A549 (cell line): ENCODE data around the gene NETO2. TPM values are rescaled to one million over a fixed set of nuclear protein-coding genes. Genes with fewer than 3 reads are reported as not detected.

Experiments
- ATAC-seq, 2 experiments: fragments of 200-7000 bp in 1 of 2; fragments of >200 bp in 1 of 2; cut with Nextera tagmentation in 1 of 2; cut with Tn5 transposase in 1 of 2; 3 replicates each; pipeline versions ENCODE4 v1.8.0 to v1.9.1; 2018 to 2020; ENCODE audit warnings: mild to moderate bottlenecking in 1 of 2, moderate library complexity in 1 of 2
- CTCF ChIA-PET: fragments of 300-600 bp; sonication (Branson Sonifier 250); formaldehyde crosslinking; extraction: SDS; loops from one replicate; lab custom pipeline; 2021; ENCODE audit warnings: antibody characterized with exemption, inconsistent platforms; lab: Yijun Ruan, JAX
- POLR2A ChIA-PET: fragments of 350-600 bp; formaldehyde crosslinking; extraction: SDS; loops from one replicate; lab custom pipeline; 2021; ENCODE audit warnings: antibody characterized with exemption, inconsistent platforms; lab: Yijun Ruan, JAX
- DNase-seq, 2 experiments: peaks; one replicate each; pipeline versions ENCODE4 v3.0.0 to v3.0.0-alpha.2; 2011 to 2016; ENCODE audit warnings: low read depth in 1 of 2, low spot score in 1 of 2
- FAIRE-seq: peaks from 2 replicates; lab custom pipeline; 2011; peaks lifted over from hg19 to GRCh38; lab: Jason Lieb, UNC
- H3K27ac ChIP-seq, 2 experiments: fragments of >200 bp; sonication (Bioruptor Twin); formaldehyde crosslinking; 3 replicates each; pipeline ENCODE4 v1.5.1; 2016 to 2017
- H3K4me1 ChIP-seq: fragments of >200 bp; sonication (Bioruptor Twin); formaldehyde crosslinking; 3 replicates; pipeline ENCODE4 v1.6.1; 2016
- H3K4me2 ChIP-seq: fragments of >200 bp; sonication (Bioruptor Twin); formaldehyde crosslinking; 3 replicates; pipeline ENCODE4 v1.6.1; 2016
- H3K4me3 ChIP-seq: fragments of >200 bp; sonication (Bioruptor Twin); formaldehyde crosslinking; 3 replicates; pipeline ENCODE4 v1.5.1; 2016
- H3K9me3 ChIP-seq: fragments of >200 bp; sonication (Bioruptor Twin); formaldehyde crosslinking; 3 replicates; pipeline ENCODE4 v1.6.1; 2016
- BHLHE40 ChIP-seq: IDR thresholded peaks from 2 replicates; pipeline ENCODE4 v1.6.1; 2012; ENCODE audit warnings: low read depth, low read length, inconsistent platforms
- CBX2 ChIP-seq: fragments of 200-600 bp; sonication (generic); IDR thresholded peaks from 2 replicates; pipeline ENCODE4 v1.6.1; 2016; ENCODE audit warnings: low read depth, mild to moderate bottlenecking, borderline replicate concordance
- CEBPB ChIP-seq, 2 experiments: fragments of >200 bp in 1 of 2; sonication (Bioruptor Twin) in 1 of 2; formaldehyde crosslinking in 1 of 2; IDR thresholded peaks; 2 replicates each; pipeline ENCODE4 v1.6.1; 2012 to 2016
- CHD2 ChIP-seq: fragments of 150-350 bp; IDR thresholded peaks from 2 replicates; pipeline ENCODE4 v1.6.1; 2014; ENCODE audit warnings: low read length; ENCODE audit not compliant: partially characterized antibody
- CHD4 ChIP-seq: fragments of 200-600 bp; sonication (generic); IDR thresholded peaks from 2 replicates; pipeline ENCODE4 v1.6.1; 2016; ENCODE audit warnings: antibody characterized with exemption, mild to moderate bottlenecking, borderline replicate concordance
- EHF ChIP-seq: fragments of 250-450 bp; sonication (Bioruptor Pico); IDR thresholded peaks from 2 replicates; pipeline ENCODE4 v1.5.0; 2020; ENCODE audit warnings: mild to moderate bottlenecking
- EHMT2 ChIP-seq: fragments of 200-600 bp; sonication (generic); IDR thresholded peaks from 2 replicates; pipeline ENCODE4 v1.6.1; 2016; ENCODE audit warnings: antibody characterized with exemption, low read depth, mild to moderate bottlenecking, moderate library complexity
- FOXS1 ChIP-seq: fragments of 250-450 bp; sonication (Bioruptor Pico); IDR thresholded peaks from 2 replicates; pipeline ENCODE4 v1.5.0; 2020; ENCODE audit warnings: mild to moderate bottlenecking, moderate library complexity
- GATA3 ChIP-seq: IDR thresholded peaks from 2 replicates; pipeline ENCODE4 v1.6.1; 2012; ENCODE audit warnings: borderline replicate concordance
- HDAC2 ChIP-seq: fragments of 200-600 bp; sonication (generic); IDR thresholded peaks from 2 replicates; pipeline ENCODE4 v1.6.1; 2016
- HOXB13 ChIP-seq: fragments of 250-450 bp; sonication (Bioruptor Pico); IDR thresholded peaks from 2 replicates; pipeline ENCODE4 v1.5.0; 2020; ENCODE audit warnings: low read depth, mild to moderate bottlenecking, moderate library complexity
- KDM5A ChIP-seq: fragments of 200-600 bp; sonication (generic); IDR thresholded peaks from 2 replicates; pipeline ENCODE4 v1.6.1; 2016; ENCODE audit warnings: antibody characterized with exemption, mild to moderate bottlenecking
- MAZ ChIP-seq: fragments of 150-350 bp; IDR thresholded peaks from 2 replicates; pipeline ENCODE4 v1.6.1; 2014; ENCODE audit warnings: antibody characterized with exemption, low read depth, low read length, borderline replicate concordance
- NFE2L2 ChIP-seq: fragments of 150-350 bp; conservative IDR thresholded peaks from 2 replicates; pipeline ENCODE4 v1.6.1; 2014; ENCODE audit warnings: low read length
- NPAS2 ChIP-seq: fragments of 250-450 bp; sonication (Bioruptor Pico); IDR thresholded peaks from 2 replicates; pipeline ENCODE4 v1.8.0; 2022; ENCODE audit warnings: mild to moderate bottlenecking, moderate library complexity, borderline replicate concordance
- NR3C1 ChIP-seq: fragments of >200 bp; sonication (Bioruptor Twin); formaldehyde crosslinking; IDR thresholded peaks from 3 replicates; pipeline ENCODE4 v1.6.1; 2017
- POLR2A ChIP-seq: IDR thresholded peaks from 2 replicates; pipeline ENCODE4 v1.6.1; 2012; ENCODE audit warnings: mild to moderate bottlenecking, low read length
- POLR2AphosphoS2 ChIP-seq: conservative IDR thresholded peaks from 2 replicates; pipeline ENCODE4 v1.6.1; 2012; ENCODE audit warnings: low read length, improper control_type of control experiment, inconsistent platforms
- RARB ChIP-seq: fragments of 250-450 bp; sonication (Bioruptor Pico); IDR thresholded peaks from 2 replicates; pipeline ENCODE4 v1.8.0; 2021; ENCODE audit warnings: mild to moderate bottlenecking, moderate library complexity
- RNF2 ChIP-seq: fragments of 200-600 bp; sonication (generic); IDR thresholded peaks from 2 replicates; pipeline ENCODE4 v1.6.1; 2016; ENCODE audit warnings: low read depth, mild to moderate bottlenecking, antibody characterized with exemption, moderate library complexity, borderline replicate concordance
- TP53 ChIP-seq: fragments of 250-450 bp; sonication (Bioruptor Pico); IDR thresholded peaks from 2 replicates; pipeline ENCODE4 v1.5.0; 2021; ENCODE audit warnings: mild to moderate bottlenecking, moderate library complexity
- ZNF302 ChIP-seq: fragments of 250-450 bp; sonication (Bioruptor Pico); IDR thresholded peaks from 2 replicates; pipeline ENCODE4 v1.9.0; 2021; ENCODE audit warnings: inconsistent platforms, mild to moderate bottlenecking, moderate library complexity
- WGBS: methylation state at CpG from one replicate; pipeline ENCODE4 v1.1.6; 2017; ENCODE audit errors: missing lambda C conversion rate; 5-methylcytosine and 5-hydroxymethylcytosine counted together
- polyA plus RNA-seq, 4 experiments: library from polyadenylated mRNA; depleted of rRNA in 3 of 4; stranded (reverse); fragments of >200 nt; fragmentation: RNase III in 1 of 4; extraction: RNeasy Plus Mini Kit Qiagen cat#74134 plus additional on column Dnase treatment in 1 of 4; gene quantifications; 2 replicates in 3 of 4; 3 replicates in 1 of 4; pipeline ENCODE4 v1.2.3, GENCODE V29; 2011 to 2017
- TF ChIP-seq, protein P1 (sequence below): IDR thresholded peaks from 2 replicates; pipeline ENCODE4 v1.6.1; 2012; ENCODE audit warnings: low read depth, borderline replicate concordance
- TF ChIP-seq, protein P2 (sequence below): fragments of 450-650 bp; IDR thresholded peaks from 2 replicates; pipeline ENCODE4 v1.6.1; 2014; ENCODE audit warnings: antibody characterized with exemption
- TF ChIP-seq, protein P3 (sequence below): fragments of >200 bp; sonication (Bioruptor Twin); formaldehyde crosslinking; IDR thresholded peaks from 3 replicates; pipeline ENCODE4 v1.5.1; 2016
- TF ChIP-seq, protein P4 (sequence below): IDR thresholded peaks from 2 replicates; pipeline ENCODE4 v1.6.1; 2012
- TF ChIP-seq, protein P5 (sequence below): fragments of 250-450 bp; sonication (Bioruptor Pico); IDR thresholded peaks from 2 replicates; pipeline ENCODE4 v1.5.0; 2020; ENCODE audit warnings: low read depth, mild to moderate bottlenecking, moderate library complexity

NETO2 gene
- polyA plus RNA-seq, 2 of the 4 experiments (the other 2 are of a cell fraction) = 65.2 to 139 TPM

DNA sequence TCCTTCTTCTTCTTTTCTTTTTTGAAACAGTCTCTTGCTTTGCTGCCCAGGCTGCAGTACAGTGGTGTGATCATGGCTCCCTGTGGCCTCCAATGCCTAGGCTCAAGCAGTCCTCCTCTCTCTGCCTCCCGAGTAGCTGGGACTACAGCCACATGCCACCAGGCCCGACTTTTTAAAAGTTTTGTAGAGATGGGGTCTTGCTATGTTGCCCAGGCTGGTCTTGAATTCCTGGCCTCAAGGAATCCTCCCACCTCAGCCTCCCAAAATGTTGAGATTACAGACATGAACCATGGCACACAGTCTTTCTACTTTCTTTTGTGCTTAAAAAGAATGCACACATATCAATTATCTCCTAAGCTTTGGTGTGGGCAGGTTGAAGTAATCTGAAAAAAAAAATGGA lies 109.3 kb downstream of the NETO2 start:
- FAIRE-seq (no peak), DNase-seq (no peak), ATAC-seq (no peak)
- TF ChIP-seq POLR2AphosphoS2 (no peak), HOXB13 (CRISPR knock-in tag) (no peak), EHF (CRISPR knock-in tag) (no peak), CBX2 (no peak), NFE2L2 (no peak), NR3C1 (no peak), CEBPB (IDR thresholded peaks at IDR 0.05) (no peak), ZNF302 (CRISPR knock-in tag) (no peak), FOXS1 (CRISPR knock-in tag) (no peak), BHLHE40 (no peak), POLR2A (no peak)
- TF ChIP-seq, protein P1, sequence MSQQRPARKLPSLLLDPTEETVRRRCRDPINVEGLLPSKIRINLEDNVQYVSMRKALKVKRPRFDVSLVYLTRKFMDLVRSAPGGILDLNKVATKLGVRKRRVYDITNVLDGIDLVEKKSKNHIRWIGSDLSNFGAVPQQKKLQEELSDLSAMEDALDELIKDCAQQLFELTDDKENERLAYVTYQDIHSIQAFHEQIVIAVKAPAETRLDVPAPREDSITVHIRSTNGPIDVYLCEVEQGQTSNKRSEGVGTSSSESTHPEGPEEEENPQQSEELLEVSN = no peak
- TF ChIP-seq, protein P2, sequence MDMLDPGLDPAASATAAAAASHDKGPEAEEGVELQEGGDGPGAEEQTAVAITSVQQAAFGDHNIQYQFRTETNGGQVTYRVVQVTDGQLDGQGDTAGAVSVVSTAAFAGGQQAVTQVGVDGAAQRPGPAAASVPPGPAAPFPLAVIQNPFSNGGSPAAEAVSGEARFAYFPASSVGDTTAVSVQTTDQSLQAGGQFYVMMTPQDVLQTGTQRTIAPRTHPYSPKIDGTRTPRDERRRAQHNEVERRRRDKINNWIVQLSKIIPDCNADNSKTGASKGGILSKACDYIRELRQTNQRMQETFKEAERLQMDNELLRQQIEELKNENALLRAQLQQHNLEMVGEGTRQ = no peak
- TF ChIP-seq, protein P3, sequence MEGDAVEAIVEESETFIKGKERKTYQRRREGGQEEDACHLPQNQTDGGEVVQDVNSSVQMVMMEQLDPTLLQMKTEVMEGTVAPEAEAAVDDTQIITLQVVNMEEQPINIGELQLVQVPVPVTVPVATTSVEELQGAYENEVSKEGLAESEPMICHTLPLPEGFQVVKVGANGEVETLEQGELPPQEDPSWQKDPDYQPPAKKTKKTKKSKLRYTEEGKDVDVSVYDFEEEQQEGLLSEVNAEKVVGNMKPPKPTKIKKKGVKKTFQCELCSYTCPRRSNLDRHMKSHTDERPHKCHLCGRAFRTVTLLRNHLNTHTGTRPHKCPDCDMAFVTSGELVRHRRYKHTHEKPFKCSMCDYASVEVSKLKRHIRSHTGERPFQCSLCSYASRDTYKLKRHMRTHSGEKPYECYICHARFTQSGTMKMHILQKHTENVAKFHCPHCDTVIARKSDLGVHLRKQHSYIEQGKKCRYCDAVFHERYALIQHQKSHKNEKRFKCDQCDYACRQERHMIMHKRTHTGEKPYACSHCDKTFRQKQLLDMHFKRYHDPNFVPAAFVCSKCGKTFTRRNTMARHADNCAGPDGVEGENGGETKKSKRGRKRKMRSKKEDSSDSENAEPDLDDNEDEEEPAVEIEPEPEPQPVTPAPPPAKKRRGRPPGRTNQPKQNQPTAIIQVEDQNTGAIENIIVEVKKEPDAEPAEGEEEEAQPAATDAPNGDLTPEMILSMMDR = no peak
- H3K4me2 ChIP-seq = no peak overlapping the region
- H3K27ac ChIP-seq = no peak overlapping the region
- ChIA-PET POLR2A (no interaction called here), CTCF (interaction anchor here (0.8 to 1.9 kb wide), 8 partner anchors 9 to 1131 kb away, joined by 3 to 7 read pairs (median 4); partner anchors contain the start of gene NETO2)
- 35% methylated on average over 2 of the region's 2 CpGs for WGBS
- H3K9me3 ChIP-seq = no peaks in the 10 kb centered on the region
- no peaks in the 10 kb centered on the region for H3K4me1 ChIP-seq
- H3K4me3 ChIP-seq = no peak overlapping the region

DNA sequence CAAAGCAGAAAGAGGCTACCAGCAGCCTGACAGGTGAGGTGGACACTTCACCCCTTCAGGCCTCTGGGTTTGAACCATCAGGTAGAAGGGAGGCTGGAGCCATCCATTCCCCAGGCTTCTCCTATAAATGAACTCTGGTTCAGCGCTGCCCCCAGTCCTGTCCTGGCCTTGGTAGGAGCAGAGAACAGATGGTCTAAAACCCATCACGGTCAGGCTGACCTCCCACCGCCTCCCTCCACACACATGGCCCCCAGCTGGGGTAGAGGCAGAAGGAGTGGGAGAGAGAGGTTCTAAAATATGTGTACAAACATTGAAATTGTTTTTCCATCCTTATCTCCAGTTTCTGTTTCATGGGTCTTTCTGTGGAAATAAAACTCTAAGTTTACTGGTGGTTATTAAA lies 110.6 kb downstream of the NETO2 start:
- ATAC-seq = no peak
- no peak overlapping the region for H3K4me3 ChIP-seq
- 85% methylated on average over 3 of the region's 3 CpGs for WGBS
- no peaks in the 10 kb centered on the region for H3K9me3 ChIP-seq
- CTCF ChIA-PET = interaction anchor here (1.5 to 1.9 kb wide), 2 partner anchors 14 to 109 kb away, joined by 5 to 7 read pairs; no protein-coding TSS in a partner anchor
- DNase-seq = no peak
- no peak overlapping the region for H3K27ac ChIP-seq
- H3K4me1 ChIP-seq = no peaks in the 10 kb centered on the region
- POLR2A ChIA-PET = no interaction called here
- FAIRE-seq = no peak
- H3K4me2 ChIP-seq = no peak overlapping the region
- TF ChIP-seq, protein P4, sequence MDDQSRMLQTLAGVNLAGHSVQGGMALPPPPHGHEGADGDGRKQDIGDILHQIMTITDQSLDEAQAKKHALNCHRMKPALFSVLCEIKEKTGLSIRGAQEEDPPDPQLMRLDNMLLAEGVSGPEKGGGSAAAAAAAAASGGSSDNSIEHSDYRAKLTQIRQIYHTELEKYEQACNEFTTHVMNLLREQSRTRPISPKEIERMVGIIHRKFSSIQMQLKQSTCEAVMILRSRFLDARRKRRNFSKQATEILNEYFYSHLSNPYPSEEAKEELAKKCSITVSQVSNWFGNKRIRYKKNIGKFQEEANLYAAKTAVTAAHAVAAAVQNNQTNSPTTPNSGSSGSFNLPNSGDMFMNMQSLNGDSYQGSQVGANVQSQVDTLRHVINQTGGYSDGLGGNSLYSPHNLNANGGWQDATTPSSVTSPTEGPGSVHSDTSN = no peak
- TF ChIP-seq RARB (CRISPR knock-in tag) = no peak
- TF ChIP-seq MAZ = no peak
- no peak for TF ChIP-seq EHMT2
- TF ChIP-seq CHD4 = no peak
- TF ChIP-seq, protein P3 = no peak
- TF ChIP-seq, protein P5, sequence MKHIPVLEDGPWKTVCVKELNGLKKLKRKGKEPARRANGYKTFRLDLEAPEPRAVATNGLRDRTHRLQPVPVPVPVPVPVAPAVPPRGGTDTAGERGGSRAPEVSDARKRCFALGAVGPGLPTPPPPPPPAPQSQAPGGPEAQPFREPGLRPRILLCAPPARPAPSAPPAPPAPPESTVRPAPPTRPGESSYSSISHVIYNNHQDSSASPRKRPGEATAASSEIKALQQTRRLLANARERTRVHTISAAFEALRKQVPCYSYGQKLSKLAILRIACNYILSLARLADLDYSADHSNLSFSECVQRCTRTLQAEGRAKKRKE (CRISPR knock-in tag) = no peak
- TF ChIP-seq CHD2 = no peak
- TF ChIP-seq BHLHE40 = no peak
- TF ChIP-seq GATA3 = no peak
- no peak for TF ChIP-seq HDAC2
- no peak for TF ChIP-seq KDM5A
- TF ChIP-seq RNF2 = no peak
- TF ChIP-seq NR3C1 = no peak
- no peak for TF ChIP-seq TP53
- TF ChIP-seq NPAS2 = no peak
- TF ChIP-seq, all 56 proteins: peak for 0
